ENCODE measurements around the gene NWD2. TPM values are rescaled to one million over a fixed set of nuclear protein-coding genes. Genes with fewer than 3 reads are reported as not detected.
"Not testable (repeated sequence)": the region's sequence is repeated elsewhere in the genome, so short reads cannot be mapped to it uniquely, and the experiment has no call there.

NWD2 gene
- total RNA-seq, 2 donors from 2014 or later: 0.23 TPM; not detected in 1

GRCh38 chr4:37490391-37491347 is 246.1 kb downstream of the NWD2 start:
- Histone ChIP-seq H3K27ac (no peak overlapping the region), H3K27me3 (replicated peaks; ENCODE audit: insufficient read depth) (no peaks in the 10 kb centered on the region), H3K9me3 (no peaks in the 10 kb centered on the region), H3K4me3 (no peak overlapping the region), H3K4me1 (replicated peaks) (no peaks in the 10 kb centered on the region), H3K36me3 (no peaks in the 10 kb centered on the region)
- intact Hi-C loops (cut with DNase I): no loop called here
- no peak for DNase-seq (ENCODE audit: low spot score)
- 70% methylated on average over 9 of the region's 9 CpGs for WGBS
- TF ChIP-seq POLR2AphosphoS5 (IDR thresholded peaks at IDR 0.05): no peak
- TF ChIP-seq CTCF (IDR thresholded peaks at IDR 0.05): no peak

- not testable (repeated sequence) for DNase-seq (ENCODE audit: low spot score)
These were observed 250.8 kb downstream of the NWD2 start for GRCh38 chr4:37495353-37495752.

More at GRCh38 chr4:37495353-37495752, 250.8 kb downstream of the NWD2 start:
- H3K36me3 ChIP-seq; H3K4me1 ChIP-seq (replicated peaks); H3K9me3 ChIP-seq; H3K27me3 ChIP-seq (replicated peaks; ENCODE audit: insufficient read depth); intact Hi-C loops (cut with DNase I); H3K4me3 ChIP-seq; H3K27ac ChIP-seq: not testable (repeated sequence)
- WGBS: 100% methylated on average over 4 of the region's 4 CpGs

Small RNA genes within 50 kb of the gene (microRNA-seq; reads per million reads assigned to microRNA genes)
- not detected for gene MIR4801

Small RNA genes within 50 kb of the gene (small RNA-seq; reads per million reads assigned to genes)
- 0 reads per million in 2 donors for gene MIR4801

All from prostate gland (tissue), 2 donors.